H1 (cell line): ENCODE measurements around the gene TMEM163.

Experiments used
- ATF2 ChIP-seq: IDR thresholded peaks from 2 replicates; pipeline ENCODE4 v1.6.1; 2012; ENCODE audit warnings: low read length, inconsistent platforms
- CHD2 ChIP-seq: IDR thresholded peaks from 2 replicates; pipeline ENCODE4 v1.6.1; 2012; ENCODE audit warnings: low read length, improper control_type of control experiment
- EZH2 ChIP-seq: fragments of 200-600 bp; sonication (generic); IDR thresholded peaks from 2 replicates; pipeline ENCODE4 v1.7.1; 2012; ENCODE audit warnings: low read depth, mild to moderate bottlenecking, moderate library complexity, low read length, inconsistent platforms; ENCODE audit not compliant: severe bottlenecking
- MAX ChIP-seq: IDR thresholded peaks from 2 replicates; pipeline ENCODE4 v1.6.1; 2012; ENCODE audit warnings: inconsistent platforms
- POLR2A ChIP-seq, 2 experiments: IDR thresholded peaks; 1 replicate in 1 of 2; 2 replicates in 1 of 2; pipeline ENCODE4 v1.6.1; 2011; ENCODE audit warnings: low read depth in 2 of 2, low read length in 2 of 2, mild to moderate bottlenecking in 2 of 2; ENCODE audit errors: control extremely low read depth in 1 of 2
- RFX5 ChIP-seq: IDR thresholded peaks from 2 replicates; pipeline ENCODE4 v1.6.1; 2011; ENCODE audit warnings: low read depth, low read length, improper control_type of control experiment, borderline replicate concordance
- RXRA ChIP-seq: IDR thresholded peaks from 2 replicates; pipeline ENCODE4 v1.6.1; 2011; ENCODE audit warnings: low read depth, mild to moderate bottlenecking, low read length, moderate library complexity; ENCODE audit not compliant: insufficient read depth
- TEAD4 ChIP-seq: IDR thresholded peaks from 2 replicates; pipeline ENCODE4 v1.6.1; 2012; ENCODE audit warnings: low read depth, low read length, inconsistent platforms, mixed read lengths
- TF ChIP-seq, protein P1 (sequence below), 3 experiments: IDR thresholded peaks; 1 replicate in 2 of 3; 2 replicates in 1 of 3; pipeline versions ENCODE4 v1.5.1 to v1.6.1; 2011; ENCODE audit warnings: low read length in 3 of 3, mild to moderate bottlenecking in 3 of 3, inconsistent platforms in 2 of 3, low read depth in 1 of 3, moderate library complexity in 1 of 3; ENCODE audit not compliant: insufficient read depth in 1 of 3; ENCODE audit errors: control extremely low read depth in 1 of 3

DNA sequence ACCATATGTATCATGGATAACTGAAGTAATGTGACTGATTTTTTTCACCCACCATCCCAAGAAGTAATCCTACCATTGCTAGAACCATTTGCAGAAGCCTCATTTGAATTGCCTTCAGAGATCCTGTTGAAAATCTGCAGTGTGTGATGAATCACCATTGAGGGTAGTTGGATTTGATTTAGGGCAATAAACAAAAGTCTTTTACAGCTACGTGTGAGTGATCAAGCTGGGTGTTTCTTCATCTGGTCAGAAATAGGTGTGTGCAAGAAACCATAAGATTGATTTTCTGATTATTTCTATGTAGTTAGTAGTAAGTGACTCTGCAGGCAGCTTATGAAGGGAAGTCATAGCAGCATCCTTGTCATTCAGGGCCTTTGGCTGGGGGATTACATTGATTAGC is 305.4 kb downstream of the TMEM163 start:
- TF ChIP-seq, protein P1, sequence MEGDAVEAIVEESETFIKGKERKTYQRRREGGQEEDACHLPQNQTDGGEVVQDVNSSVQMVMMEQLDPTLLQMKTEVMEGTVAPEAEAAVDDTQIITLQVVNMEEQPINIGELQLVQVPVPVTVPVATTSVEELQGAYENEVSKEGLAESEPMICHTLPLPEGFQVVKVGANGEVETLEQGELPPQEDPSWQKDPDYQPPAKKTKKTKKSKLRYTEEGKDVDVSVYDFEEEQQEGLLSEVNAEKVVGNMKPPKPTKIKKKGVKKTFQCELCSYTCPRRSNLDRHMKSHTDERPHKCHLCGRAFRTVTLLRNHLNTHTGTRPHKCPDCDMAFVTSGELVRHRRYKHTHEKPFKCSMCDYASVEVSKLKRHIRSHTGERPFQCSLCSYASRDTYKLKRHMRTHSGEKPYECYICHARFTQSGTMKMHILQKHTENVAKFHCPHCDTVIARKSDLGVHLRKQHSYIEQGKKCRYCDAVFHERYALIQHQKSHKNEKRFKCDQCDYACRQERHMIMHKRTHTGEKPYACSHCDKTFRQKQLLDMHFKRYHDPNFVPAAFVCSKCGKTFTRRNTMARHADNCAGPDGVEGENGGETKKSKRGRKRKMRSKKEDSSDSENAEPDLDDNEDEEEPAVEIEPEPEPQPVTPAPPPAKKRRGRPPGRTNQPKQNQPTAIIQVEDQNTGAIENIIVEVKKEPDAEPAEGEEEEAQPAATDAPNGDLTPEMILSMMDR (IDR thresholded peaks at IDR 0.05; ENCODE audit: control extremely low read depth in 1 of 3, insufficient read depth in 1 of 3, low read depth in 1 of 3, low read length in 3 of 3): no peak
- TF ChIP-seq MAX (no peak), EZH2 (no peak), POLR2A (IDR thresholded peaks at IDR 0.05; ENCODE audit: control extremely low read depth in 1 of 2, low read depth in 2 of 2, low read length in 2 of 2) (no peak), TEAD4 (no peak), RFX5 (no peak), ATF2 (no peak), RXRA (no peak), CHD2 (no peak)
